Nephron progenitor cell (in vitro differentiated cells): ENCODE measurements around the gene CGRRF1.

ENCODE experiments used
- DNase-seq: peaks from one replicate; pipeline ENCODE4 v3.0.0; 2021
- H3K27ac Mint-ChIP-seq: 2 replicates; pipeline ENCODE4 v1.8.0; 2021; ENCODE audit warnings: mild to moderate bottlenecking, moderate library complexity, mixed read lengths
- H3K27me3 Mint-ChIP-seq: 2 replicates; pipeline ENCODE4 v1.8.0; 2021; ENCODE audit warnings: mild to moderate bottlenecking, low read depth, mixed read lengths; ENCODE audit not compliant: poor library complexity
- H3K36me3 Mint-ChIP-seq: 2 replicates; pipeline ENCODE4 v1.8.0; 2021; ENCODE audit warnings: low read depth, mixed read lengths
- H3K4me1 Mint-ChIP-seq: 2 replicates; pipeline ENCODE4 v1.8.0; 2021; ENCODE audit warnings: mixed read lengths
- H3K4me3 Mint-ChIP-seq: 2 replicates; pipeline ENCODE4 v1.8.0; 2021; ENCODE audit warnings: mild to moderate bottlenecking, moderate library complexity, mixed read lengths
- H3K9me3 Mint-ChIP-seq: 2 replicates; pipeline ENCODE4 v1.8.0; 2021; ENCODE audit warnings: mild to moderate bottlenecking, moderate library complexity, mixed read lengths
- TF ChIP-seq, protein P1 (sequence below): fragments of 200-600 bp; sonication (generic); IDR thresholded peaks from 2 replicates; pipeline ENCODE4 v1.5.0; 2021; ENCODE audit warnings: antibody characterized with exemption

CGRRF1 gene

DNA sequence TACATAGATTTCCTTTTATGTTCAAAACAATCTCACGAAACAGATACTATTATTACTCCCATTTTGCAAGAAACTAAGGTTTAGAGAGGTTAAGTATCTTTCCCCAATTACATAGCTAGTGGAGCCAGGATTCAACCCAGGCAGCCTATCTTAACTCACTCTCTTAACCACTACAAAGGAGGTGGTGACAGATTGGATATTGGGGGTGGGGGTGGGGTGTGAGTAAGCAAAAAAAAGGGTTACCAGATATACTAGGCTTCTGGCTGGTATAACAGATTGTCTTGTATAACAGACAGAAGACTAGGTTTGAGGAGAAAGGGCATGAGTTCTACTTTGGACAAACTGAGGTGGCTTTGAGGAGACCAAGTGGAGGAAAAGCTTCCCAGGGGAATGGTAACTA is 23.0 kb upstream of the CGRRF1 start:
- no peak for DNase-seq
- TF ChIP-seq, protein P1, sequence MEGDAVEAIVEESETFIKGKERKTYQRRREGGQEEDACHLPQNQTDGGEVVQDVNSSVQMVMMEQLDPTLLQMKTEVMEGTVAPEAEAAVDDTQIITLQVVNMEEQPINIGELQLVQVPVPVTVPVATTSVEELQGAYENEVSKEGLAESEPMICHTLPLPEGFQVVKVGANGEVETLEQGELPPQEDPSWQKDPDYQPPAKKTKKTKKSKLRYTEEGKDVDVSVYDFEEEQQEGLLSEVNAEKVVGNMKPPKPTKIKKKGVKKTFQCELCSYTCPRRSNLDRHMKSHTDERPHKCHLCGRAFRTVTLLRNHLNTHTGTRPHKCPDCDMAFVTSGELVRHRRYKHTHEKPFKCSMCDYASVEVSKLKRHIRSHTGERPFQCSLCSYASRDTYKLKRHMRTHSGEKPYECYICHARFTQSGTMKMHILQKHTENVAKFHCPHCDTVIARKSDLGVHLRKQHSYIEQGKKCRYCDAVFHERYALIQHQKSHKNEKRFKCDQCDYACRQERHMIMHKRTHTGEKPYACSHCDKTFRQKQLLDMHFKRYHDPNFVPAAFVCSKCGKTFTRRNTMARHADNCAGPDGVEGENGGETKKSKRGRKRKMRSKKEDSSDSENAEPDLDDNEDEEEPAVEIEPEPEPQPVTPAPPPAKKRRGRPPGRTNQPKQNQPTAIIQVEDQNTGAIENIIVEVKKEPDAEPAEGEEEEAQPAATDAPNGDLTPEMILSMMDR = no peak
- Mint-ChIP-seq H3K4me3 (peak overlapping the region; percentile 90), H3K36me3 (peaks cover 47% of the 10 kb centered on the region), H3K27me3 (peaks cover 8% of the 10 kb centered on the region), H3K4me1 (peaks cover 38% of the 10 kb centered on the region), H3K27ac (no peak overlapping the region), H3K9me3 (peaks cover 16% of the 10 kb centered on the region)

DNA sequence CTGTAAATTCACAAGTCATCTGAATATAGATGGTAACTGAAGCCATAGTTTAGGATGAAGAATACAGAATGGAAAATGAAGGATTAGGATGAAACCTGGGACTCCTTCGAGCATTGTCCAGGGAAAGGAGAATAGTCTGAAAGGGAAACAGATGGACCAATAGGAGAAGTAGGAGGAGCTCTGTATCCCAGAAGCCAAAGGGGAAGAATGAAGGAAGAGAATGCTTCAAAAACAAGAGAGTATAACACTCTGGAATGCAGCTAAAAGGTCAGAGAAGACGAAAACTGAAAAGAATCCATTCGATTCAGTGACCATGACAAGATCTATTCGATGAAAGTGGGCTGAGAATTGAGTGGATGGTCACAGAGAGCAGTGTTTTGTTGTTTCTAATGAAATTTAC is 21.9 kb upstream of the CGRRF1 start:
- Mint-ChIP-seq H3K27me3 (peaks cover 8% of the 10 kb centered on the region), H3K4me1 (peaks cover 40% of the 10 kb centered on the region), H3K4me3 (peak overlapping the region; percentile 90), H3K27ac (peak overlapping the region; percentile 89), H3K9me3 (peaks cover 16% of the 10 kb centered on the region), H3K36me3 (peaks cover 40% of the 10 kb centered on the region)
- DNase-seq = no peak
- TF ChIP-seq, protein P1 = no peak

DNA sequence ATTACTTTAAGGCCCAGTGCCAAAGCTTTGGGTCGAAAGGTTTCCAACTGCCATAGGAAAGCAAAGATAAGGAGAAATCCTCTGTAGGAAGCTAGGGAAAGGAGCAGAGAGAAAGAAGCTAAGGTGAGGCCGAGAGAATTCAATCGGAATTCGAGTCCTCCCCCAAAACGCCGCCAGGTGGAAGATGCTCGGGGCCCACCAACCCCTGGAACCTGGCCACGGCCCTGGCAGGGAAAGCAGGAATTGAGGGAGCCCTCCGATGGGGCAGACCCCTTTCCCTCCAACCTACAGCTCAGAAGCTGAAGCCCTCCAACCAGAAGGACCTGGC is 21.4 kb upstream of the CGRRF1 start:
- Mint-ChIP-seq H3K4me3 (peak overlapping the region; percentile 90), H3K27ac (peak overlapping the region; percentile 89)

DNA sequence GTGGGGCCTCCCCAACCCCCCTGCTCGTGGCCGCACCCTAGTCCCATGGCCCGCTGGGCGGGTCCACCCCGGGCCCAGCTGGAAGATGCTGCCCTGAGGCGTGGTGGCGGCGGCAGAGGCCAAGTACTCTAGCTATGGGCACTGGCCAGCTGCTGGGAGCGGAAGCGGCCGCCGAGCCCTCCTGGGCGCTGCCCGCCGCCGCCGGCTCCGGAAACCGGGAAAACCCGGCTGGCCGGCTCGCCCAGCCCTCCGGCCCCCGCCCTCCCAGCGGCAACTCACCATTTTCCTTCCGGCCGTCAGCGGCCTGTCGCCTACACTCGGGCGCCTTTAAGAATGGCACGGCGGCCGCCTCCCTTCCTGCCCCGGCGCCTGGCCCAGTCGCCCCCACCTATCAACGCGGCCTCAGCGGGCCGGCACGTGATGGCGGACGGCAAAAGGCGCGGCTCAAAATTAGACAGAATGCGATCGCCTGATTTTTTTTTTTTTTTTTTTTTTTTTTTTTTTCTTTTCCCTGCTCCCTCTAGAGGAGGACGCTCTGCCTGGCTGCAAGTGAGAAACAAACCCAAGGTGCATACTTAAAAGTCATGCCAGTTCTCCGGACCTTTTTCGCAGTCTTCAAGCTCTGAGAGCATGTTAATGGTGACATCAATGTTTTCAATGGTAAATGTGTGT is 20.9 kb upstream of the CGRRF1 start, which contains the start of gene GMFB:
Gene GMFB, minus strand, starts transcription at position 335 of the 672 bp plus-strand sequence. Its CDS starts 53 bp downstream, at position 282.
- Mint-ChIP-seq H3K27me3 (peaks cover 8% of the 10 kb centered on the region), H3K36me3 (peaks cover 30% of the 10 kb centered on the region), H3K4me1 (peaks cover 49% of the 10 kb centered on the region), H3K27ac (peak within 1 kb of the TSS; percentile 89), H3K4me3 (peak within 1 kb of the TSS; percentile 90), H3K9me3 (peaks cover 16% of the 10 kb centered on the region)
- DNase-seq = peak; percentile 81
- TF ChIP-seq, protein P1 = peak; percentile 34

More for the DNA sequence above, 21.4 kb upstream of the CGRRF1 start:
- Mint-ChIP-seq H3K4me1 (peaks cover 45% of the 10 kb centered on the region), H3K36me3 (peaks cover 35% of the 10 kb centered on the region), H3K9me3 (peaks cover 16% of the 10 kb centered on the region), H3K27me3 (peaks cover 8% of the 10 kb centered on the region)
- DNase-seq = no peak
- TF ChIP-seq, protein P1 = no peak

DNA sequence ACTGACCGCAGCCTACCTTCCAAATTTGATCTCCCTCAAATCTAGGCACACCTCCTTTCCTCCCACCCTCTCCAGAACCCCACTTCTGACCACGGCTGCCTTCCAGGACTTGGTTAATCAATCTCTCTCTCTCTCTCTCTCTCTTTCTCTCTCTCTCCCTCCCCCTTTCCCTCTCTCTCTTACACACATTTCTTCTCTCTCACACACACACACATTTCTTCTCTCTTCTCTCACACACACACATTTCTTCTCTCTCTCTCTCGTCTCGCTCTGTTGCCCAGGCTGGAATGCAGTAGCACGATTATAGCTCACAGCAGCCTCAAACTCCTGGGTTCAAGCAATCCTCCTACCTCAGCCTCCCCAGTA is 20.4 kb upstream of the CGRRF1 start:
- Mint-ChIP-seq H3K27ac (peak overlapping the region; percentile 81), H3K27me3 (peaks cover 8% of the 10 kb centered on the region), H3K4me3 (peak overlapping the region; percentile 90), H3K9me3 (peaks cover 16% of the 10 kb centered on the region), H3K36me3 (peaks cover 27% of the 10 kb centered on the region), H3K4me1 (peaks cover 49% of the 10 kb centered on the region)
- TF ChIP-seq, protein P1 = peak; percentile 3
- no peak for DNase-seq
